Aorta (tissue), 5 donors: ENCODE data around the gene HSPA14. TPM values are rescaled to one million over a fixed set of nuclear protein-coding genes. Genes with fewer than 3 reads are reported as not detected.

Experiments used
- ATAC-seq: fragments of 200-7000 bp; cut with Tn5 transposase; one replicate; pipeline ENCODE4 v1.9.1; 2022; ENCODE audit warnings: moderate library complexity; ENCODE audit not compliant: low FRiP score
- DNase-seq, 2 donors: peaks; one replicate each; pipeline ENCODE4 v3.0.0-alpha.2; 2020
- H3K27ac ChIP-seq, 2 donors: one replicate each; pipeline ENCODE4 v1.5.1; 2013; ENCODE audit warnings: low read length in 2 of 2, mild to moderate bottlenecking in 2 of 2, moderate library complexity in 2 of 2, control low read depth in 1 of 2, inconsistent platforms in 1 of 2, low read depth in 1 of 2
- H3K27me3 ChIP-seq, 2 donors: one replicate each; pipeline ENCODE4 v1.6.1; 2013; ENCODE audit warnings: control low read depth in 1 of 2, low read length in 1 of 2, mild to moderate bottlenecking in 1 of 2, moderate library complexity in 1 of 2; ENCODE audit not compliant: insufficient read depth in 2 of 2, control insufficient read depth in 1 of 2
- H3K36me3 ChIP-seq, 2 donors: one replicate each; pipeline ENCODE4 v1.6.1; 2013; ENCODE audit warnings: control low read depth in 1 of 2, low read length in 1 of 2, mild to moderate bottlenecking in 1 of 2; ENCODE audit not compliant: insufficient read depth in 2 of 2, control insufficient read depth in 1 of 2
- H3K4me1 ChIP-seq, 2 donors: one replicate each; pipeline ENCODE4 v1.6.1; 2013; ENCODE audit warnings: low read length in 2 of 2, control low read depth in 1 of 2, mild to moderate bottlenecking in 1 of 2, moderate library complexity in 1 of 2; ENCODE audit not compliant: insufficient read depth in 2 of 2, control insufficient read depth in 1 of 2
- H3K4me3 ChIP-seq, 2 donors: one replicate each; pipeline ENCODE4 v1.5.1; 2013; ENCODE audit warnings: low read length in 2 of 2, control low read depth in 1 of 2, mild to moderate bottlenecking in 1 of 2
- H3K9me3 ChIP-seq: one replicate; pipeline ENCODE4 v1.6.1; 2013; ENCODE audit warnings: mild to moderate bottlenecking, low read length; ENCODE audit not compliant: control insufficient read depth
- WGBS, 2 donors: extraction: QIAGEN DNeasy Blood & Tissue Kit; methylation state at CpG; one replicate each; pipeline ENCODE4 v1.1.7; 2013; 5-methylcytosine and 5-hydroxymethylcytosine counted together
- intact Hi-C, 2 donors: fragments of 100-400 bp; cut with DNase I; formaldehyde crosslinking; loops; one replicate each; pipeline versions ENCODE4 v1.14.2 to v1.15.0; 2022
- polyA plus RNA-seq, 2 donors: library from polyadenylated mRNA; stranded (reverse); fragments of 200-250 nt; gene quantifications; one replicate each; pipeline ENCODE4 v1.2.3, GENCODE V29; 2013
- total RNA-seq, 2 donors: library from RNA; stranded (reverse); fragmentation: NEBNext Ultra II Directional; extraction: Animal tissue kit (Norgen Biotek cat#: 25700); gene quantifications; one replicate each; pipeline ENCODE4 v1.2.1, GENCODE V29; 2021
- donor health status: healthy with polysubstance abuse.
- donor health status: Bipolar disorder and iron deficiency.
- donor health status: DM: no; HTN: no; CAD: no.
- donor health status: DM: no; HTN: no; CAD: no.
- donor health status: DM: yes; HTN: yes; CAD: no.

The HSPA14 gene
- total and polyA plus RNA-seq, 4 donors = 7.3 to 11.7 (median 11.5) TPM

- no peaks in the 10 kb centered on the region for H3K9me3 ChIP-seq
- no peaks in the 10 kb centered on the region for H3K4me1 ChIP-seq
- intact Hi-C loops = no loop called here
- H3K27ac ChIP-seq = no peak overlapping the region
- H3K27me3 ChIP-seq = no peaks in the 10 kb centered on the region
- WGBS, 2 donors = 81 to 98% methylated on average over 3 of the region's 3 CpGs
- H3K36me3 ChIP-seq = peaks cover 2 to 11% of the 10 kb centered on the region in 2 donors
- no peak for ATAC-seq
- no peak for DNase-seq
- no peak overlapping the region for H3K4me3 ChIP-seq
Measured at GRCh38 chr10:14911801-14912200, 73.7 kb downstream of the HSPA14 start.

- Histone ChIP-seq H3K9me3 (no peaks in the 10 kb centered on the region), H3K27me3 (no peaks in the 10 kb centered on the region), H3K27ac (no peak overlapping the region), H3K36me3 (peaks cover 5 to 18% of the 10 kb centered on the region in 2 donors), H3K4me3 (no peak overlapping the region), H3K4me1 (no peaks in the 10 kb centered on the region)
- WGBS, 2 donors = 99 to 100% methylated on average over 2 of the region's 2 CpGs
- ATAC-seq = no peak
- intact Hi-C loops = no loop called here
- no peak for DNase-seq
Measured at GRCh38 chr10:14916600-14916999, 78.5 kb downstream of the HSPA14 start.

- Histone ChIP-seq H3K27ac (no peak overlapping the region), H3K36me3 (peaks cover 8 to 17% of the 10 kb centered on the region in 2 donors), H3K4me3 (no peak overlapping the region), H3K9me3 (no peaks in the 10 kb centered on the region), H3K4me1 (no peaks in the 10 kb centered on the region), H3K27me3 (no peaks in the 10 kb centered on the region)
- DNase-seq (no peak), ATAC-seq (no peak)
- intact Hi-C loops = no loop called here
- 96 to 98% methylated on average over 3 of the region's 3 CpGs for WGBS, 2 donors
Measured at GRCh38 chr10:14917827-14918226, 79.7 kb downstream of the HSPA14 start.

GRCh38 chr10:14918964-14919363 is 80.9 kb downstream of the HSPA14 start:
- Histone ChIP-seq H3K36me3 (peaks cover 8 to 21% of the 10 kb centered on the region in 2 donors), H3K9me3 (no peaks in the 10 kb centered on the region), H3K4me1 (no peaks in the 10 kb centered on the region), H3K27ac (no peak overlapping the region), H3K4me3 (no peak overlapping the region), H3K27me3 (no peaks in the 10 kb centered on the region)
- ATAC-seq (no peak), DNase-seq (no peak)
- intact Hi-C loops = no loop called here
- WGBS, 2 donors = 89 to 90% methylated on average over 3 of the region's 3 CpGs

Other genes starting within 250 kb of the HSPA14 start
- 10 to 100 TPM; 31.4 to 34.8 TPM for gene FAM107B, start 63.4 kb upstream of the HSPA14 start, total RNA-seq
- gene FAM107B, start 63.4 kb upstream of the HSPA14 start, polyA plus RNA-seq = 10 to 100 TPM; 16.6 to 58.5 TPM
- gene CDNF, start 269 bp upstream of the HSPA14 start, total RNA-seq = 1 to 10 TPM; 1.9 TPM
- 1 to 10 TPM in 1 of 2 donors, not detected in 1; 1.3 TPM for gene CDNF, start 269 bp upstream of the HSPA14 start, polyA plus RNA-seq
- 1 to 10 TPM; 7.0 to 8.2 TPM for gene MSANTD7, start within 50 bp of the HSPA14 start, total RNA-seq
- 1 to 10 TPM; 2.6 to 4.1 TPM for gene MSANTD7, start within 50 bp of the HSPA14 start, polyA plus RNA-seq
- 1 to 10 TPM; 5.2 to 8.0 TPM for gene SUV39H2, start 40.6 kb downstream of the HSPA14 start, total RNA-seq
- 1 to 10 TPM; 1.1 to 3.0 TPM for gene SUV39H2, start 40.6 kb downstream of the HSPA14 start, polyA plus RNA-seq
- 10 to 100 TPM in 1 of 2 donors, 1 to 10 TPM in 1; 9.3 to 16.6 TPM for gene DCLRE1C, start 115.8 kb downstream of the HSPA14 start, total RNA-seq
- gene DCLRE1C, start 115.8 kb downstream of the HSPA14 start, polyA plus RNA-seq = 1 to 10 TPM; 1.6 to 5.9 TPM
- not detected for gene MEIG1, start 121.1 kb downstream of the HSPA14 start, total RNA-seq
- gene MEIG1, start 121.1 kb downstream of the HSPA14 start, polyA plus RNA-seq = not detected
- gene OLAH, start 205.6 kb downstream of the HSPA14 start, total RNA-seq = 1 to 10 TPM in 1 of 2 donors, not detected in 1; 1.1 TPM
- gene OLAH, start 205.6 kb downstream of the HSPA14 start, polyA plus RNA-seq = 1 to 10 TPM; 2.5 to 4.4 TPM